ENCODE data around the gene PTPRT. TPM values are rescaled to one million over a fixed set of nuclear protein-coding genes. Genes with fewer than 3 reads are reported as not detected.

PTPRT gene
- total and polyA plus RNA-seq, 2 of the 4 experiments (the other 2 are of a cell fraction), result not detected

GRCh38 chr20:42027746-42028268 is 1161.9 kb downstream of the PTPRT start:
- H3K4me3 ChIP-seq (ENCODE audit: insufficient read depth, low read depth, low read length), result no peak overlapping the region
- no peaks in the 10 kb centered on the region for H3K79me1 ChIP-seq (ENCODE audit: low read depth in 1 of 2, low read length in 2 of 2)
- no peak overlapping the region for H2BK20ac ChIP-seq (ENCODE audit: low read depth, low read length)
- dilution Hi-C loops (cut with HindIII; ENCODE audit: low sequenced_read_pairs, unreplicated experiment), result no loop called here
- no peak overlapping the region for H2AK9ac ChIP-seq (replicated peaks; ENCODE audit: low read depth, low read length, poor library complexity)
- H4K91ac ChIP-seq (ENCODE audit: insufficient read depth, low read depth, low read length), result no peak overlapping the region
- WGBS, 2 experiments (ENCODE audit: extremely low coverage in 2 of 2, insufficient read length in 1 of 2), result no CpG with 5 or more reads among the region's 1 CpG
- no peak overlapping the region for H4K5ac ChIP-seq (ENCODE audit: low read depth, low read length)
- H3K27ac ChIP-seq (ENCODE audit: insufficient read depth, low read length), result no peak overlapping the region
- H3K4me1 ChIP-seq (ENCODE audit: control insufficient read depth, insufficient read depth, low read length), result no peaks in the 10 kb centered on the region
- no peaks in the 10 kb centered on the region for H3K36me3 ChIP-seq (ENCODE audit: control insufficient read depth, insufficient read depth, low read length)
- H3K56ac ChIP-seq (ENCODE audit: extremely low read depth, insufficient read depth, low read length), result no peak overlapping the region
- H4K20me1 ChIP-seq (ENCODE audit: insufficient read depth, low read length), result no peaks in the 10 kb centered on the region
- no peak for ATAC-seq (ENCODE audit: low read depth)
- H4K8ac ChIP-seq (ENCODE audit: low read depth in 2 of 2, low read length in 2 of 2), result no peak overlapping the region
- ChIA-PET CTCF (no interaction called here), POLR2A (ENCODE audit: unreplicated experiment) (no interaction called here)
- DNase-seq, result no peak
- BruUV-seq (replicated peaks), result no TSS peak
- no peak overlapping the region for H2BK5ac ChIP-seq (ENCODE audit: low read depth, low read length, poor library complexity, severe bottlenecking)
- H3K9ac ChIP-seq (ENCODE audit: low read depth, low read length), result no peak overlapping the region
- in situ Hi-C loops (cut with MboI; ENCODE audit: low sequenced_read_pairs), result no loop called here
- H3K14ac ChIP-seq (replicated peaks; ENCODE audit: low read depth, low read length), result no peak overlapping the region
- TF ChIP-seq FOS (IDR thresholded peaks at IDR 0.05; ENCODE audit: low read depth, low read length) (no peak), CTCF (conservative IDR thresholded peaks at IDR 0.05; ENCODE audit: low read depth, low read length) (no peak), MXI1 (IDR thresholded peaks at IDR 0.05; ENCODE audit: borderline replicate concordance, low read depth, low read length) (no peak), CEBPB (IDR thresholded peaks at IDR 0.05; ENCODE audit: low read depth, low read length) (no peak), RFX5 (IDR thresholded peaks at IDR 0.05; ENCODE audit: low read depth, low read length) (no peak), POLR2A (IDR thresholded peaks at IDR 0.05; ENCODE audit: low read depth, low read length) (no peak), SMC3 (IDR thresholded peaks at IDR 0.05; ENCODE audit: low read depth, low read length) (no peak), MAFK (IDR thresholded peaks at IDR 0.05; ENCODE audit: low read depth, low read length) (no peak), RCOR1 (IDR thresholded peaks at IDR 0.05; ENCODE audit: insufficient replicate concordance, low read length) (no peak), MAZ (IDR thresholded peaks at IDR 0.05; ENCODE audit: borderline replicate concordance, low read depth, low read length) (no peak), ELK1 (IDR thresholded peaks at IDR 0.05; ENCODE audit: borderline replicate concordance, low read depth, low read length) (no peak), NFE2L2 (IDR thresholded peaks at IDR 0.05; ENCODE audit: low read depth, low read length) (no peak), CHD1 (IDR thresholded peaks at IDR 0.05; ENCODE audit: low read depth, low read length) (no peak), BHLHE40 (IDR thresholded peaks at IDR 0.05; ENCODE audit: low read depth, low read length) (no peak)
- no peak overlapping the region for H2BK15ac ChIP-seq (ENCODE audit: low read depth, low read length)
- no peak overlapping the region for H2BK120ac ChIP-seq (ENCODE audit: low read depth, low read length)
- H2AFZ ChIP-seq (replicated peaks; ENCODE audit: low read length, poor library complexity), result no peak overlapping the region
- H3K9me1 ChIP-seq (ENCODE audit: insufficient read depth, low read length), result no peaks in the 10 kb centered on the region
- H3K18ac ChIP-seq (ENCODE audit: low read depth, low read length), result no peak overlapping the region
- H3K27me3 ChIP-seq (ENCODE audit: control insufficient read depth, insufficient read depth, low read length), result no peaks in the 10 kb centered on the region
- no peak overlapping the region for H3K4ac ChIP-seq (ENCODE audit: low read depth, low read length)
- H3K23ac ChIP-seq (ENCODE audit: low read depth, low read length), result no peak overlapping the region
- intact Hi-C loops (cut with micrococcal nuclease), result no loop called here
- H2AK5ac ChIP-seq (ENCODE audit: low read depth, low read length), result no peak overlapping the region
- no peak overlapping the region for H3K4me2 ChIP-seq (ENCODE audit: low read depth, low read length)
- peaks cover 14% of the 10 kb centered on the region for H3K9me3 ChIP-seq (ENCODE audit: control insufficient read depth, insufficient read depth, low read length)

Data from IMR-90 (cell line).